Esophagus squamous epithelium (tissue), 5 donors: ENCODE data around the gene BCL2A1. TPM values are rescaled to one million over a fixed set of nuclear protein-coding genes. Genes with fewer than 3 reads are reported as not detected.

Experiments
- DNase-seq: peaks from one replicate; lab custom pipeline; 2025; lab: John Stamatoyannopoulos, UW
- H3K27ac ChIP-seq, 4 donors: fragments of 200-600 bp; sonication (generic); one replicate each; pipeline ENCODE4 v1.5.1; 2016 to 2019; ENCODE audit warnings: mild to moderate bottlenecking in 1 of 4
- H3K27me3 ChIP-seq, 4 donors: fragments of 200-600 bp; sonication (generic); 1 replicate in 3 of 4; 2 replicates in 1 of 4; pipeline versions ENCODE4 v1.5.1 to v1.6.0; 2017 to 2021; ENCODE audit warnings: antibody characterized with exemption in 1 of 4
- H3K36me3 ChIP-seq, 3 donors: fragments of 200-600 bp; sonication (generic); one replicate each; pipeline ENCODE4 v1.5.1; 2016 to 2019
- H3K4me1 ChIP-seq, 3 donors: fragments of 200-600 bp; sonication (generic); one replicate each; pipeline ENCODE4 v1.5.1; 2017 to 2019
- H3K4me3 ChIP-seq, 4 donors: fragments of 200-600 bp; sonication (generic); 1 replicate in 3 of 4; 2 replicates in 1 of 4; pipeline ENCODE4 v1.5.1; 2016 to 2019; ENCODE audit warnings: mild to moderate bottlenecking in 2 of 4, moderate library complexity in 1 of 4
- H3K9me3 ChIP-seq, 3 donors: fragments of 200-600 bp; sonication (generic); one replicate each; pipeline ENCODE4 v1.5.1; 2016 to 2019
- CTCF ChIP-seq, 6 experiments: fragments of 450-650 bp in 4 of 6; fragments of 200-600 bp in 2 of 6; sonication (generic) in 2 of 6; IDR thresholded peaks; one replicate each; pipeline ENCODE4 v1.5.1; 2016 to 2019; ENCODE audit warnings: antibody characterized with exemption in 6 of 6, mild to moderate bottlenecking in 4 of 6, moderate library complexity in 4 of 6
- POLR2A ChIP-seq, 4 donors: fragments of 450-650 bp; IDR thresholded peaks; one replicate each; pipeline ENCODE4 v1.6.1; 2017; ENCODE audit warnings: antibody characterized with exemption in 4 of 4, mild to moderate bottlenecking in 4 of 4, moderate library complexity in 3 of 4
- WGBS, 2 donors: methylation state at CpG; one replicate each; pipeline ENCODE4 v1.1.5; 2018; 5-methylcytosine and 5-hydroxymethylcytosine counted together
- intact Hi-C: fragments of 100-400 bp; cut with DNase I; formaldehyde crosslinking; loops from one replicate; pipeline ENCODE4 v1.15.0; 2022
- total RNA-seq, 4 donors: library from RNA; depleted of rRNA; stranded (reverse); fragments of >200 nt; gene quantifications; one replicate each; pipeline ENCODE4 v1.1.0, GENCODE V29; 2016
- donor health status: DM: yes; HTN: yes; CAD: no.

BCL2A1 gene
- total RNA-seq, 4 donors from 2014 or later = 0.45 to 2.7 (median 1.2) TPM; not detected in 1

GRCh38 chr15:79948761-79949160 is 22.2 kb downstream of the BCL2A1 start:
- no peak overlapping the region for H3K4me3 ChIP-seq
- H3K9me3 ChIP-seq = no peaks in the 10 kb centered on the region
- H3K4me1 ChIP-seq = no peaks in the 10 kb centered on the region
- H3K27ac ChIP-seq = no peak overlapping the region
- intact Hi-C loops = no loop called here
- peaks cover 0 to 9% (median 0%) of the 10 kb centered on the region in 4 donors for H3K27me3 ChIP-seq
- WGBS, 2 donors = 44 to 48% methylated on average over 3 of the region's 3 CpGs
- no peak for DNase-seq
- no peaks in the 10 kb centered on the region for H3K36me3 ChIP-seq
- no peak for TF ChIP-seq CTCF (IDR thresholded peaks at IDR 0.05)
- no peak for TF ChIP-seq POLR2A (IDR thresholded peaks at IDR 0.05)

GRCh38 chr15:79948095-79948695 is 22.8 kb downstream of the BCL2A1 start:
- H3K4me1 ChIP-seq = no peaks in the 10 kb centered on the region
- no peak for TF ChIP-seq CTCF (IDR thresholded peaks at IDR 0.05)
- TF ChIP-seq POLR2A (IDR thresholded peaks at IDR 0.05) = no peak
- no peak for DNase-seq
- H3K9me3 ChIP-seq = no peaks in the 10 kb centered on the region
- no peak overlapping the region for H3K27ac ChIP-seq
- intact Hi-C loops = no loop called here
- WGBS, 2 donors = 68 to 71% methylated on average over 5 to 10 of the region's 10 CpGs
- H3K4me3 ChIP-seq = no peak overlapping the region
- H3K27me3 ChIP-seq = peaks cover 0 to 12% (median 0%) of the 10 kb centered on the region in 4 donors
- no peaks in the 10 kb centered on the region for H3K36me3 ChIP-seq

GRCh38 chr15:79947009-79947408 is 24.0 kb downstream of the BCL2A1 start:
- TF ChIP-seq POLR2A (IDR thresholded peaks at IDR 0.05) (no peak), CTCF (IDR thresholded peaks at IDR 0.05) (no peak)
- no peak overlapping the region for H3K4me3 ChIP-seq
- no peaks in the 10 kb centered on the region for H3K9me3 ChIP-seq
- no peak overlapping the region for H3K27ac ChIP-seq
- DNase-seq = no peak
- no peaks in the 10 kb centered on the region for H3K4me1 ChIP-seq
- no peaks in the 10 kb centered on the region for H3K36me3 ChIP-seq
- peaks cover 0 to 16% (median 0%) of the 10 kb centered on the region in 4 donors for H3K27me3 ChIP-seq
- intact Hi-C loops = no loop called here

GRCh38 chr15:79944622-79945021 is 26.4 kb downstream of the BCL2A1 start:
- intact Hi-C loops = no loop called here

More at GRCh38 chr15:79944622-79945021, 26.4 kb downstream of the BCL2A1 start:
- H3K27me3 ChIP-seq = peaks cover 0 to 23% (median 0%) of the 10 kb centered on the region in 4 donors
- no peaks in the 10 kb centered on the region for H3K4me1 ChIP-seq
- H3K27ac ChIP-seq = no peak overlapping the region
- no peak overlapping the region for H3K4me3 ChIP-seq
- H3K9me3 ChIP-seq = no peaks in the 10 kb centered on the region
- 96 to 98% methylated on average over 4 to 6 of the region's 7 CpGs for whole genome bisulfite sequencing, 2 donors
- no peaks in the 10 kb centered on the region for H3K36me3 ChIP-seq
- DNase-seq = no peak
- TF ChIP-seq POLR2A (IDR thresholded peaks at IDR 0.05) (no peak), CTCF (IDR thresholded peaks at IDR 0.05) (no peak)
